ENCODE results near the gene ZBTB48. TPM values are rescaled to one million over a fixed set of nuclear protein-coding genes. Genes with fewer than 3 reads are reported as not detected.
A peak's percentile ranks its signal among the peaks of the same experiment; 100 is the strongest.

The ZBTB48 gene
- total RNA-seq, 1 donor from 2014 or later = 10.4 TPM

GRCh38 chr1:6621429-6622391 lies 41.9 kb downstream of the ZBTB48 start:
- Histone ChIP-seq H3K4me3 (ENCODE audit: low read length in 3 of 3) (no peak overlapping the region), H3K36me3 (ENCODE audit: control insufficient read depth in 3 of 3, insufficient read depth in 3 of 3, low read length in 3 of 3) (peaks cover 24 to 27% (median 26%) of the 10 kb centered on the region in 3 donors), H3K9ac (ENCODE audit: low read depth in 1 of 3, low read length in 3 of 3) (no peak overlapping the region), H3K9me3 (ENCODE audit: control insufficient read depth in 3 of 3, low read length in 3 of 3) (no peaks in the 10 kb centered on the region), H3K27ac (ENCODE audit: low read depth, low read length) (no peak overlapping the region), H3K4me1 (ENCODE audit: control insufficient read depth in 3 of 3, insufficient read depth in 3 of 3, low read length in 3 of 3) (peaks cover 11 to 18% (median 14%) of the 10 kb centered on the region in 3 donors), H3K27me3 (ENCODE audit: control insufficient read depth in 3 of 3, insufficient read depth in 3 of 3, low read length in 3 of 3) (no peaks in the 10 kb centered on the region)

GRCh38 chr1:6622396-6623152 lies 42.8 kb downstream of the ZBTB48 start:
- H3K9me3 ChIP-seq (ENCODE audit: control insufficient read depth in 3 of 3, low read length in 3 of 3) = no peaks in the 10 kb centered on the region
- no peaks in the 10 kb centered on the region for H3K27me3 ChIP-seq (ENCODE audit: control insufficient read depth in 3 of 3, insufficient read depth in 3 of 3, low read length in 3 of 3)
- no peak overlapping the region for H3K27ac ChIP-seq (ENCODE audit: low read depth, low read length)
- H3K4me1 ChIP-seq (ENCODE audit: control insufficient read depth in 3 of 3, insufficient read depth in 3 of 3, low read length in 3 of 3) = peaks cover 11 to 23% (median 19%) of the 10 kb centered on the region in 3 donors
- no peak overlapping the region for H3K4me3 ChIP-seq (ENCODE audit: low read length in 3 of 3)
- H3K9ac ChIP-seq (ENCODE audit: low read depth in 1 of 3, low read length in 3 of 3) = no peak overlapping the region
- H3K36me3 ChIP-seq (ENCODE audit: control insufficient read depth in 3 of 3, insufficient read depth in 3 of 3, low read length in 3 of 3) = peaks cover 26 to 33% (median 28%) of the 10 kb centered on the region in 3 donors

- no peaks in the 10 kb centered on the region for H3K27me3 ChIP-seq (ENCODE audit: control insufficient read depth in 3 of 3, insufficient read depth in 3 of 3, low read length in 3 of 3)
- H3K4me3 ChIP-seq (ENCODE audit: low read length in 3 of 3) = no peak overlapping the region
- H3K9ac ChIP-seq (ENCODE audit: low read depth in 1 of 3, low read length in 3 of 3) = no peak overlapping the region
- H3K36me3 ChIP-seq (ENCODE audit: control insufficient read depth in 3 of 3, insufficient read depth in 3 of 3, low read length in 3 of 3) = peaks cover 32 to 38% (median 34%) of the 10 kb centered on the region in 3 donors
- H3K27ac ChIP-seq (ENCODE audit: low read depth, low read length) = no peak overlapping the region
- H3K9me3 ChIP-seq (ENCODE audit: control insufficient read depth in 3 of 3, low read length in 3 of 3) = no peaks in the 10 kb centered on the region
- peaks cover 11 to 30% (median 25%) of the 10 kb centered on the region in 3 donors for H3K4me1 ChIP-seq (ENCODE audit: control insufficient read depth in 3 of 3, insufficient read depth in 3 of 3, low read length in 3 of 3)
These were observed 43.6 kb downstream of the ZBTB48 start for GRCh38 chr1:6623269-6623965.

- Histone ChIP-seq H3K27ac (ENCODE audit: low read depth, low read length) (peak within 1 kb of the TSS; percentile 78), H3K4me1 (ENCODE audit: control insufficient read depth in 3 of 3, insufficient read depth in 3 of 3, low read length in 3 of 3) (peaks cover 11 to 34% (median 27%) of the 10 kb centered on the region in 3 donors), H3K9ac (ENCODE audit: low read depth in 1 of 3, low read length in 3 of 3) (peak within 1 kb of the TSS; percentile 77 to 92 (median 80)), H3K27me3 (ENCODE audit: control insufficient read depth in 3 of 3, insufficient read depth in 3 of 3, low read length in 3 of 3) (no peaks in the 10 kb centered on the region), H3K9me3 (ENCODE audit: control insufficient read depth in 3 of 3, low read length in 3 of 3) (no peaks in the 10 kb centered on the region), H3K36me3 (ENCODE audit: control insufficient read depth in 3 of 3, insufficient read depth in 3 of 3, low read length in 3 of 3) (peaks cover 43 to 44% (median 43%) of the 10 kb centered on the region in 3 donors), H3K4me3 (ENCODE audit: low read length in 3 of 3) (peak within 1 kb of the TSS; percentile 80 to 83 (median 81))
These were observed 45.2 kb downstream of the ZBTB48 start, which contains the start of gene THAP3 for GRCh38 chr1:6624710-6625583. TSS of gene THAP3 (plus strand) at chr1:6624868. CDS start at chr1:6625219, 351 bp downstream.

GRCh38 chr1:6625584-6626149 lies 45.9 kb downstream of the ZBTB48 start:
- peaks cover 42 to 44% (median 42%) of the 10 kb centered on the region in 3 donors for H3K36me3 ChIP-seq (ENCODE audit: control insufficient read depth in 3 of 3, insufficient read depth in 3 of 3, low read length in 3 of 3)

GRCh38 chr1:6627031-6627430 lies 47.2 kb downstream of the ZBTB48 start:
- H3K9ac ChIP-seq (ENCODE audit: low read depth in 1 of 3, low read length in 3 of 3) = peak overlapping the region in 1 of 3 donors; percentile 8
- H3K4me1 ChIP-seq (ENCODE audit: control insufficient read depth in 3 of 3, insufficient read depth in 3 of 3, low read length in 3 of 3) = peaks cover 11 to 34% (median 27%) of the 10 kb centered on the region in 3 donors
- no peak overlapping the region for H3K27ac ChIP-seq (ENCODE audit: low read depth, low read length)
- no peak overlapping the region for H3K4me3 ChIP-seq (ENCODE audit: low read length in 3 of 3)
- H3K9me3 ChIP-seq (ENCODE audit: control insufficient read depth in 3 of 3, low read length in 3 of 3) = no peaks in the 10 kb centered on the region
- peaks cover 34 to 37% (median 35%) of the 10 kb centered on the region in 3 donors for H3K36me3 ChIP-seq (ENCODE audit: control insufficient read depth in 3 of 3, insufficient read depth in 3 of 3, low read length in 3 of 3)
- no peaks in the 10 kb centered on the region for H3K27me3 ChIP-seq (ENCODE audit: control insufficient read depth in 3 of 3, insufficient read depth in 3 of 3, low read length in 3 of 3)

More at GRCh38 chr1:6625584-6626149, 45.9 kb downstream of the ZBTB48 start:
- H3K4me1 ChIP-seq (ENCODE audit: control insufficient read depth in 3 of 3, insufficient read depth in 3 of 3, low read length in 3 of 3) = peaks cover 11 to 34% (median 27%) of the 10 kb centered on the region in 3 donors
- H3K9me3 ChIP-seq (ENCODE audit: control insufficient read depth in 3 of 3, low read length in 3 of 3) = no peaks in the 10 kb centered on the region
- H3K27ac ChIP-seq (ENCODE audit: low read depth, low read length) = peak overlapping the region; percentile 78
- no peaks in the 10 kb centered on the region for H3K27me3 ChIP-seq (ENCODE audit: control insufficient read depth in 3 of 3, insufficient read depth in 3 of 3, low read length in 3 of 3)
- peak overlapping the region; percentile 77 to 92 (median 80) for H3K9ac ChIP-seq (ENCODE audit: low read depth in 1 of 3, low read length in 3 of 3)
- peak overlapping the region; percentile 80 to 83 (median 81) for H3K4me3 ChIP-seq (ENCODE audit: low read length in 3 of 3)

- no peaks in the 10 kb centered on the region for H3K9me3 ChIP-seq (ENCODE audit: control insufficient read depth in 3 of 3, low read length in 3 of 3)
- no peaks in the 10 kb centered on the region for H3K27me3 ChIP-seq (ENCODE audit: control insufficient read depth in 3 of 3, insufficient read depth in 3 of 3, low read length in 3 of 3)
- H3K9ac ChIP-seq (ENCODE audit: low read depth in 1 of 3, low read length in 3 of 3) = peak overlapping the region in 2 of 3 donors; percentile 45
- peaks cover 35 to 44% (median 38%) of the 10 kb centered on the region in 3 donors for H3K36me3 ChIP-seq (ENCODE audit: control insufficient read depth in 3 of 3, insufficient read depth in 3 of 3, low read length in 3 of 3)
- peaks cover 11 to 34% (median 27%) of the 10 kb centered on the region in 3 donors for H3K4me1 ChIP-seq (ENCODE audit: control insufficient read depth in 3 of 3, insufficient read depth in 3 of 3, low read length in 3 of 3)
- no peak overlapping the region for H3K27ac ChIP-seq (ENCODE audit: low read depth, low read length)
- no peak overlapping the region for H3K4me3 ChIP-seq (ENCODE audit: low read length in 3 of 3)
These were observed 48.2 kb downstream of the ZBTB48 start for GRCh38 chr1:6627841-6628545.

GRCh38 chr1:6628971-6629479 lies 49.2 kb downstream of the ZBTB48 start:
- H3K9me3 ChIP-seq (ENCODE audit: control insufficient read depth in 3 of 3, low read length in 3 of 3) = no peaks in the 10 kb centered on the region
- no peak overlapping the region for H3K27ac ChIP-seq (ENCODE audit: low read depth, low read length)
- peaks cover 44 to 54% (median 44%) of the 10 kb centered on the region in 3 donors for H3K36me3 ChIP-seq (ENCODE audit: control insufficient read depth in 3 of 3, insufficient read depth in 3 of 3, low read length in 3 of 3)
- H3K4me1 ChIP-seq (ENCODE audit: control insufficient read depth in 3 of 3, insufficient read depth in 3 of 3, low read length in 3 of 3) = peaks cover 11 to 34% (median 27%) of the 10 kb centered on the region in 3 donors
- no peak overlapping the region for H3K4me3 ChIP-seq (ENCODE audit: low read length in 3 of 3)
- H3K27me3 ChIP-seq (ENCODE audit: control insufficient read depth in 3 of 3, insufficient read depth in 3 of 3, low read length in 3 of 3) = no peaks in the 10 kb centered on the region
- peak overlapping the region in 2 of 3 donors; percentile 25 to 45 for H3K9ac ChIP-seq (ENCODE audit: low read depth in 1 of 3, low read length in 3 of 3)
